ENCODE results near the gene SEC24A.

GRCh38 chr5:134749415-134749814 lies 100.8 kb downstream of the SEC24A start:
- no peak for TF ChIP-seq CTCF (IDR thresholded peaks at IDR 0.05)
- no peak for TF ChIP-seq ZFX (IDR thresholded peaks at IDR 0.05; ENCODE audit: borderline replicate concordance)

Measured in 22Rv1 (cell line).